A204.1 (cell line): Measurements from ENCODE around the gene CLIC3.

Experiments used
- FAIRE-seq: peaks from 2 replicates; lab custom pipeline; 2012; peaks lifted over from hg19 to GRCh38; lab: Jason Lieb, UNC

Gene CLIC3

DNA sequence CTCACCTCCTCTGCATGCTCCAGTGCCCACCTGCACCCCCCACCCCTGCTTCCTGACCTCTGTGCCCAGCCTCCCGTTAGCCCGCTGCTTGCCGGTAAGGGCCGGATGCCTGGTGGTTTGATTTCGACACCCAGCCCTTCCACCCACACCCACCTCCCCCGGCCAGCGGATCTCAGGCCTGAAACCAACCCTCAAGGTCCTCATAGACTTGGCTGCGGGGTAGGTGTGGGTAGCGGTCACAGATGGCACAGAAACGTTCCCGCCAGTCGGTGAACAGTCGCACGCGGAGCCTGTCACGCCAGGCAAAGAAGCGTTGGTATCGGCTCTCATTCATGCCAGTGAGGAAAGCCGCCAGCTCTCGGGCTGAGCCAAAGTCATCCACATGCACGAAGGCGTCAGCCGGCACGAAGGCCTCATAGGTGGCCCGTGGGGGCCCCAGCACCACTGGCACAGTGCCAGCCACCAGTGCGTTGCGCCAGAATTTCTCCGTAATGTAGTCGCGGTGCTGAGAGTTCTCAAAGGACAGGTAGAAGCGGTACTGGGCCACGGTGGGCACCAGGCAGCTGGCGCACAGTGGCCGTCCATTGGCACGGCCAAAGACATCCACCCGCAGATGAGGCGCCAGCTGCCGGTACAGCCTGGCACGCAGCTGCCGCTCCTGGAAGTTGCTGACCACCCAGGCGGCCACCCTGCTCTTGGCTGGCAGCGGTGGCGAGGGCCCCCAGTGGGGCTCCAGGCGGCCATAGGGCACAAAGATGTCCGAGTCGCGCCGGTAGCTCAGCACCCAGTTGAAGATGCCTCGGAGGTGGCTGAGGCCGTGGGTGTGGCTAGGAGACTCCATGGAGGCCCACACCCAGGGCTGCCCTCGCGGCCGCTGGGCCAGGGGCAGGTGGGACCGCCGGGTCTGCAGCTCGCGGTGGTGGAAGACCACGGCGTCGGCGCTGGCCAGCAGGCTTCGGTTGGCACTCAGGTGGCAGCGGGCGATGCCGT is 34.5 kb upstream of the CLIC3 start:
- FAIRE-seq: no peak

DNA sequence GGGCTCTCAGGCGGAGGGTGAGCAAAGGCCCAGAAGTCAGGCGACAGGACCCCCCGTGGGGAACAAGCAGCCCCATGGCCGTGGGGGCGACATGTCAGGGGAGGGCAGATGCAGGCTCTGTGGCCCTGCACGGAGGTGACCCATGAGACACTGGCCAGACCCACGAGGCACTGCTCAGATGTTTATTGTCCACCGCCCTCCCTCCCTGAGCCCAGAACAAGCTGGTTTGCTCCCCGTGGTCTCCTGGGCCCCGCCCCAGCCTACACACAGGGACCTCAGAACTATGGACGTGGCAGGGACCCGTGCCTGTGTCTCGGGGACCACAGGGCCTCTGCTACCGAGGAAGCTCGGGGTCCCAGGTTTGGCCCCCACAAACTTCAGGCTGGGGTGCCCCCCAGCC is 33.6 kb upstream of the CLIC3 start:
- FAIRE-seq: no peak

GRCh38 chr9:137029058-137029936 is 32.9 kb upstream of the CLIC3 start:
- FAIRE-seq: no peak

DNA sequence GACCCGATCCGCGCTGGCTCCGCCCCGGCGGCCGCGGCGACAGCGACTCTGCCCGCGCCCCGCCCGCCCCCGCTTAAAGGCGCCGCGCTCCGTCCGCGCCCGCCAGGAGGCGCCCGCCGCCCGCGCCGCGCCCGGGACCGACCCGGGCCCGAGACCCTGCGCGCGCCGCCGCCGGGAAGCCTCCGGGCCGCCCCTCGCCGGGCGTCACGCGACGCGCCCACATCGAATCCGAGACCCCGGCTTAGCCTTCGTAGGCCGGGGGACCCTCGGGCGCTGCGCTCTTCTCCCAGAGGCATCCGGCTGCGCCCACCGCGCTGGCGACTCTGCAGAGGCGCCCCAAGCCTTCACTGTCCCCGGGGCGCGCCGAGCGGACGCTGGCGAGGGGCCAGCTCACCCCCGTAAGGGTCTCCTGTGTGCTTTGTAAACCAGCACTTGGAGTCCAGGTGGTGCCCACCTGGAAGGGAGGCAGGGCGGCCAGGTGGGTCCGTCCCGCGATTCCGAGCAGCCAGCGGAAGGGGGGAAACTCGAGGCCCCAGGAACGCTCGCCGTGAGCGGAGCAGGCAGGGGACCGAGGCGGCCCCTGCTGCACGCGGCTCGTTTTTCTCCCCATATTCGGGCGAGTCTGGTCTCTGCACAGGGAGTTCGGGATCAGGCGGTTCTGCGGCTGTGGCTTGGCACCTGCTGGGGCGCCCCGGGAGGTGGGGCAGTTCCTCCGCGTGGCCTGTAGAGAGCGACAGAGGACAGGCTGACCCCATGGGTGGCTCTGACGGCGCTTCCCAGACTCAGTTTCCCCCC is 32.1 kb upstream of the CLIC3 start:
- no peak for FAIRE-seq

DNA sequence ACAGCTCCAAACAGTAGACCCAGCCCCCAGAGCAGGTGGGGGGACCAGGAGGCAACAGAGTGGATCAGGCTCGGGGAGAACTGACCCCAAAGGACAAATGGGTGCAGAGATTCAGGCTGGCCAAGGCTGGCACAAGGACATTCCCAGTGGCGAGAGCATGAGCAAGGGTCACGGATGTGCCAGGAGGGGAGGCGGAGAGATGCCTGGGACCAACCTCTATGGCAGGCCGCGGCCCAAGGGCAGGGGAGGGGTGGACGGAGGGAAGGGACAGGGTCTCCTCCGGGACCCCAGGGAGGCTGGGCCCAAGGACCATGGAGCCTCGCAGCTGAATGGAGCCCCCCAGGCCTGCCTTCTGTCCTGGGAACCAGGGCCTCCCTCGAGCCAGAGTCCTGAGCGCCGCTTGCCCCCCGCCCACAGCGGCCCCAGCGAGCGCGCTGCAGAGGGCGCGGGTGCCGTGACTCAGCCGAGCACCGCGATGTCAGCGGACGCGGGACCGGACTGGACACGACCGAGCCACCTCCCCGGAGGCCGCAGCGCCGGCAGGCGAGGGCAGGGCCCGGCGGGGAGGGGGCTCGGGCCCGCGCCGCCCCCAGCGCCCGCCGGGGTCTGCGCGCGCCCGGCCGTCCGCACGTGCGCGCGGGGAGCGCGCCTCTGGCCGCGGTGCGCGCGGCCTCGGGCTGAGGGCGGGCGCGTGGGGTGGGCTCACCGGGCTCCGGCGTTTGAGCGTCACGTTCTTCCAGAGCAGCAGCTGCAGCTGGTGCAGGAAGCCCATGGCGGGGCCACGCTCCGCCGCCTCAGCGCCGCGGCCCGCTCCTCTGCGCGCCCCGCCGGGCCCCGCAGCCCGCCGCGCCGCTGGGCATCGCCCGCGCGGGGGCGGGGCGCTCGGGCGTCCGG is 31.2 kb upstream of the CLIC3 start, which contains the start of gene ABCA2:
TSS of gene ABCA2 (minus strand) at position 869 of the 894 bp plus-strand sequence. CDS start at position 772, 97 bp downstream.
- FAIRE-seq: no peak

- no peak for FAIRE-seq
Measured at GRCh38 chr9:137026828-137027227, 30.5 kb upstream of the CLIC3 start.

DNA sequence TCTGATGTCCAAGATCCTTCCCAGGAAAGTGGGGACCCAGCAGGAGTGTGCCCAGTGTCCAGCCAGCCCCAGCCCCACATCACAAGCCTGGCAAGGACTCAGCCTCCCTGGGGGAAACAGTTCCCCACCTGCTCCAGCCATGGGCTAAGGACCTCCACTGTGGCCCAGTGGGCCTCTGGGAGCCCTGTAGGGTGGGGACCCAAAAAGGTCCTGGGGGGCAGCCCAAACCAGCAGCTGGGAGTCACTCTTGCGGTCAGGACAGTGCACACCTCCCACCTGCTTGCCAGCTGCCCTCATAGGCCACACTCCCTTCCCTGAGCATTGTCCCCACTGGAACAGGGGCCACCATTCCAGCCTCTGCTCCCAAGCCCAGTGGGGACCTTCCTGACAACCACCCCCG is 30.0 kb upstream of the CLIC3 start:
- no peak for FAIRE-seq

DNA sequence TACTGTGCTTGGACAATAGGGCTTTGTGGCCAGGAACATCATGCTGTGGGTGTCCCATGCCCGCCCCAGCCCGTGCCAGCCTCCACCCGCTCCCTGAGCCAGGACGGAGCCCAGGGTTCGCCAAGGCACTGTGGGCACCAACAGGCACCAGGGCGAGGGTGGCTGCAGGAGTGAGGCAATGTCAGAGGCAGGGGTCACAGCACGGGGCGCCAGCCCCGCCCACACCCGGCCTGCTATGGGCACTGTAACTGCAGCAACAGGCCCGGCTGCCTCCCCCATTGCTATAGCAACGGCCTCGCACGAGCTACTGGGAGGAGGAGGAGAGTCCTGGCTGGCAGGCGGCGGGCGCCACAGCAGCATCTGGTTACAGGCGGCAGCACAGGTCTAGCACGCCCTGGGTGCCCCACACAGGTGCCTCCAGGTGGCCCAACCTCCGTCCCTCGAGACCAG is 29.2 kb upstream of the CLIC3 start:
- no peak for FAIRE-seq

- no peak for FAIRE-seq
Measured at GRCh38 chr9:137023583-137023991, 27.2 kb upstream of the CLIC3 start.

DNA sequence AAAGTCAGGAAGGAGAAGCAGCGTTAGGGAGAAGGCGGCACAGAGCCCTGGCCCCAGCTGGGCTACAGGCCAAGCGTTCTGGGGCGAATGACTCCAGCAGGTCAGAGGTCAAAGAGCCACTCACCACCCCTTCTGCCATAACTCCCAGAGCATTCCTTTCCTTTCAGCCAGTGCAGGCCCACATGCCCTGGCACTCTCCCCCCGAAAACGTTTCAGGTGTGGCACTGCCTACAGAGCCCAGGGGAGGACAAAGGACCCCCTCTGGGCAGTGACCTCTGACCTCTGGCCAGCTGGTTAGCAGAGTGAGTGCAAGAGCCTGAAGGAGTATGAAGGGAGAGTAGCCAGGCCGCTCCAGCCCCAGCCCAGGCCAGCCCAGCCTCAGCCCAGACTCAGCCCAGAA is 26.8 kb upstream of the CLIC3 start:
- no peak for FAIRE-seq

GRCh38 chr9:137022662-137023008 is 26.3 kb upstream of the CLIC3 start:
- no peak for FAIRE-seq

GRCh38 chr9:137021979-137022661 is 25.8 kb upstream of the CLIC3 start:
- no peak for FAIRE-seq

- no peak for FAIRE-seq
Measured at GRCh38 chr9:137021568-137021978, 25.2 kb upstream of the CLIC3 start.

GRCh38 chr9:137020771-137021567 is 24.6 kb upstream of the CLIC3 start:
- FAIRE-seq: no peak

GRCh38 chr9:137019891-137020683 is 23.7 kb upstream of the CLIC3 start:
- no peak for FAIRE-seq

- FAIRE-seq: no peak
Measured at GRCh38 chr9:137018761-137019559, 22.6 kb upstream of the CLIC3 start.

GRCh38 chr9:137017791-137018497 is 21.6 kb upstream of the CLIC3 start:
- FAIRE-seq: no peak
